HL-60 (cell line): ENCODE measurements around the gene MIOX.

Experiments
- DNase-seq, 2 experiments: peaks; one replicate each; pipeline ENCODE4 v3.0.0-alpha.2; 2010 to 2020; ENCODE audit warnings: low read depth in 1 of 2, low spot score in 1 of 2
- H3K27ac ChIP-seq: fragments of 250-450 bp; sonication (Bioruptor Pico); replicated peaks from 2 replicates; pipeline ENCODE4 v1.5.1; 2020; ENCODE audit warnings: mild to moderate bottlenecking, moderate library complexity
- H3K27me3 ChIP-seq: fragments of 250-450 bp; sonication (Bioruptor Pico); 2 replicates; pipeline ENCODE4 v1.5.1; 2021; ENCODE audit warnings: mild to moderate bottlenecking, moderate library complexity; ENCODE audit not compliant: insufficient read depth, poor library complexity, severe bottlenecking
- H3K4me3 ChIP-seq: replicated peaks from 2 replicates; pipeline ENCODE4 v1.5.1; 2011; ENCODE audit warnings: mild to moderate bottlenecking, control low read depth, low read length; ENCODE audit not compliant: insufficient read depth
- GABPA ChIP-seq: IDR thresholded peaks from 2 replicates; pipeline ENCODE4 v1.6.1; 2012; ENCODE audit warnings: low read depth
- POLR2AphosphoS5 ChIP-seq: IDR thresholded peaks from 2 replicates; pipeline ENCODE4 v1.6.1; 2012; ENCODE audit warnings: low read depth
- SPI1 ChIP-seq: IDR thresholded peaks from 2 replicates; pipeline ENCODE4 v1.6.1; 2012; ENCODE audit warnings: low read depth, mild to moderate bottlenecking, borderline replicate concordance
- TF ChIP-seq, protein P1 (sequence below): IDR thresholded peaks from one replicate; pipeline ENCODE4 v1.5.1; 2011; ENCODE audit warnings: low read length, control low read depth, inconsistent platforms; ENCODE audit not compliant: insufficient read depth
- TF ChIP-seq, protein P2 (sequence below): IDR thresholded peaks from 2 replicates; pipeline ENCODE4 v1.6.1; 2012; ENCODE audit warnings: low read depth; ENCODE audit not compliant: insufficient replicate concordance

MIOX gene

DNA sequence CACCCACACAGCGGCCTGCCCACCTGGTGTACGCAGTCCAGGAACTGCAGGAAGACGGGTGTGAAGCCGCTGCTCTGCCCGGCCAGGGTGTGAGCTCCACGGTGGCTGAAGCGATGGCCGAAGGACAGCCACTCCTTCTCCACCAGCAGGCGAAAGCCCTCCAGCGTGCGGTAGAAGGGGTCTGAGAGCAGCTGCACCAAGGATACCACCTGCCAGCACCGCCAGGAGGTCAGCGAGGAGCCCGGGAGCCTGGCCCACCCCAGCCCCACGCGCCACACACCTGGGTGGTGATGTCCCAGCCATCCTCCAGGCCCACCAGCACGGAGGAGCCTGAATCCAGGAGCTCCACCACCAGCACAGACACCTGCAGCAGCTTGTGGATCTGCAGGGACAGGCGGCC, 31.5 kb upstream of the MIOX start:
- H3K27ac ChIP-seq = no peak overlapping the region
- TF ChIP-seq, protein P1, sequence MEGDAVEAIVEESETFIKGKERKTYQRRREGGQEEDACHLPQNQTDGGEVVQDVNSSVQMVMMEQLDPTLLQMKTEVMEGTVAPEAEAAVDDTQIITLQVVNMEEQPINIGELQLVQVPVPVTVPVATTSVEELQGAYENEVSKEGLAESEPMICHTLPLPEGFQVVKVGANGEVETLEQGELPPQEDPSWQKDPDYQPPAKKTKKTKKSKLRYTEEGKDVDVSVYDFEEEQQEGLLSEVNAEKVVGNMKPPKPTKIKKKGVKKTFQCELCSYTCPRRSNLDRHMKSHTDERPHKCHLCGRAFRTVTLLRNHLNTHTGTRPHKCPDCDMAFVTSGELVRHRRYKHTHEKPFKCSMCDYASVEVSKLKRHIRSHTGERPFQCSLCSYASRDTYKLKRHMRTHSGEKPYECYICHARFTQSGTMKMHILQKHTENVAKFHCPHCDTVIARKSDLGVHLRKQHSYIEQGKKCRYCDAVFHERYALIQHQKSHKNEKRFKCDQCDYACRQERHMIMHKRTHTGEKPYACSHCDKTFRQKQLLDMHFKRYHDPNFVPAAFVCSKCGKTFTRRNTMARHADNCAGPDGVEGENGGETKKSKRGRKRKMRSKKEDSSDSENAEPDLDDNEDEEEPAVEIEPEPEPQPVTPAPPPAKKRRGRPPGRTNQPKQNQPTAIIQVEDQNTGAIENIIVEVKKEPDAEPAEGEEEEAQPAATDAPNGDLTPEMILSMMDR = no peak
- TF ChIP-seq, protein P2, sequence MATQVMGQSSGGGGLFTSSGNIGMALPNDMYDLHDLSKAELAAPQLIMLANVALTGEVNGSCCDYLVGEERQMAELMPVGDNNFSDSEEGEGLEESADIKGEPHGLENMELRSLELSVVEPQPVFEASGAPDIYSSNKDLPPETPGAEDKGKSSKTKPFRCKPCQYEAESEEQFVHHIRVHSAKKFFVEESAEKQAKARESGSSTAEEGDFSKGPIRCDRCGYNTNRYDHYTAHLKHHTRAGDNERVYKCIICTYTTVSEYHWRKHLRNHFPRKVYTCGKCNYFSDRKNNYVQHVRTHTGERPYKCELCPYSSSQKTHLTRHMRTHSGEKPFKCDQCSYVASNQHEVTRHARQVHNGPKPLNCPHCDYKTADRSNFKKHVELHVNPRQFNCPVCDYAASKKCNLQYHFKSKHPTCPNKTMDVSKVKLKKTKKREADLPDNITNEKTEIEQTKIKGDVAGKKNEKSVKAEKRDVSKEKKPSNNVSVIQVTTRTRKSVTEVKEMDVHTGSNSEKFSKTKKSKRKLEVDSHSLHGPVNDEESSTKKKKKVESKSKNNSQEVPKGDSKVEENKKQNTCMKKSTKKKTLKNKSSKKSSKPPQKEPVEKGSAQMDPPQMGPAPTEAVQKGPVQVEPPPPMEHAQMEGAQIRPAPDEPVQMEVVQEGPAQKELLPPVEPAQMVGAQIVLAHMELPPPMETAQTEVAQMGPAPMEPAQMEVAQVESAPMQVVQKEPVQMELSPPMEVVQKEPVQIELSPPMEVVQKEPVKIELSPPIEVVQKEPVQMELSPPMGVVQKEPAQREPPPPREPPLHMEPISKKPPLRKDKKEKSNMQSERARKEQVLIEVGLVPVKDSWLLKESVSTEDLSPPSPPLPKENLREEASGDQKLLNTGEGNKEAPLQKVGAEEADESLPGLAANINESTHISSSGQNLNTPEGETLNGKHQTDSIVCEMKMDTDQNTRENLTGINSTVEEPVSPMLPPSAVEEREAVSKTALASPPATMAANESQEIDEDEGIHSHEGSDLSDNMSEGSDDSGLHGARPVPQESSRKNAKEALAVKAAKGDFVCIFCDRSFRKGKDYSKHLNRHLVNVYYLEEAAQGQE = no peak
- TF ChIP-seq POLR2AphosphoS5 = no peak
- TF ChIP-seq GABPA = no peak
- no peak for TF ChIP-seq SPI1
- no peaks in the 10 kb centered on the region for H3K27me3 ChIP-seq
- DNase-seq = no peak
- no peak overlapping the region for H3K4me3 ChIP-seq

DNA sequence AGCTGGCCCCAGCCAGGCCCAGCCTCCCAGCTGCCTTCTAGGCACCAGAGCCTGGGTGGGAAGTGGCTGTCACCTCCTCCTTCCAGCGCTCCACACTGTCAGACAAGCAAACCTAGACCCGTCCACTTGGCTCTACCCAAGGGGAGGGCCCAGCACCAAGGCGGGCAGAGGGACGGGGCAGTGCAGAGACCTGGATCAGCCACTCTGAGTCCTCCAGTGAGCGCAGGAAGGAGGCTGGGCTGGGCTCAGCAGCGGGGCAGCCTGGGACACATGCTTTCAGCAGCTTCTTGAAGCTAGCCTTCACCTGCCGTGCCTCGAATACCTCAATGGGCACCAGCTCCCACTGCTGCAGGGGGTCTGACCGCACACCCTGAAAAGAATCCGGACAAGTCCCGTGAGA, 30.6 kb upstream of the MIOX start:
- TF ChIP-seq, protein P2 = no peak
- TF ChIP-seq, protein P1 = no peak
- TF ChIP-seq POLR2AphosphoS5 (no peak), GABPA (no peak), SPI1 (no peak)
- Histone ChIP-seq H3K27ac (no peak overlapping the region), H3K27me3 (no peaks in the 10 kb centered on the region), H3K4me3 (no peak overlapping the region)
- no peak for DNase-seq

DNA sequence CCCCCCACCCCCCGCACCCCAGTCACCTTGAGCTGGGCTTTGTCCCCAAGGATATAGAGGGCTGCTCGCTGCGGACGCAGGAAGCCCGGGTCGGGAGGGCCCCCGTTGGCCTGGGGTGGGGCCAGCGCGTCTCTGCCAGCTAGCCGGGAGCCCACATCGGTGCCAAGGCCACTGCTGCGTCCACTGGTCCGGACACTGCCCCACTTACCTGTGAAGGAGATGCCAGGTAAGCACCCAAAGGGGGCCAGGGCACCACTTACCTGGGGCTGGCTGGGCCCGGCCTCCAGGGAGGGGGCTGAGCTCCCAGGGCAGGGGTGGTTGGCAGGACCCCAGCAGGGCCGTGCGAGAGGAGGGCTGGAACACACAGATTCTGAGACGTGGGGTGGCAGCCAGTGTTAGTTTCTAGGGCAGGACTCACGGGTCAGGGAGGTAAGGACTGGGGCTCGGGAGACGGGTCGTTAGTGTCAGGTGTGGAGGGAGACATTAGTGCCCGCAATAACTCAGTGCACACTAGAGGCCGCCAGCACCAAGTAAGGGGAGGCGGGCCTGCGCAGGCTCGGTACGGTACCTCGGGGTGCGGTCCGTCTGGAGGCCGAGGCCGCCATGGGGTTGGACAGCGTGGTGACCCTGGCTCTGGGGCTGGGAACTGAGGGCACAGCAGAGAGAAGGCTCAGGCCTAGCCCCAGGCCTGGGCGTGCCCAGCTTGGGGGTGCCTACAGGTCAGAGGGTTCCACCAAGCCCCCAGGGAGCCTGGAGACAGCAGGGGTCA, 30.0 kb upstream of the MIOX start:
- no peak for DNase-seq
- TF ChIP-seq, protein P1 = peak; percentile 16
- TF ChIP-seq, protein P2 = no peak

More for the DNA sequence above, 30.0 kb upstream of the MIOX start:
- H3K27ac ChIP-seq = no peak overlapping the region
- no peaks in the 10 kb centered on the region for H3K27me3 ChIP-seq
- H3K4me3 ChIP-seq = no peak overlapping the region
